Natural killer cell treated with Interleukin-12 subunit alpha and Interleukin-12 subunit beta and Interleukin-15 and Interleukin-18, amount 100 ng/mL, for 72 hours (primary cell): ENCODE measurements around the gene NTF3. TPM values are rescaled to one million over a fixed set of nuclear protein-coding genes. Genes with fewer than 3 reads are reported as not detected.

Source experiments
- ATAC-seq, 2 donors: fragments of 150-1000 bp; cut with Tn5 transposase in 1 of 2; sonication (Bioruptor Pico), chemical (Tn5 transposase) in 1 of 2; 2 replicates each; pipeline ENCODE4 v1.10.0; 2021
- DNase-seq: peaks from one replicate; pipeline ENCODE4 v3.0.0; 2022; ENCODE audit warnings: low spot score
- H3K27ac Mint-ChIP-seq, 2 donors: 1 replicate in 1 of 2; 2 replicates in 1 of 2; pipeline ENCODE4 v1.8.0; 2022; ENCODE audit warnings: mixed read lengths in 2 of 2, mild to moderate bottlenecking in 1 of 2, moderate library complexity in 1 of 2
- H3K27me3 Mint-ChIP-seq, 2 donors: 1 replicate in 1 of 2; 2 replicates in 1 of 2; pipeline ENCODE4 v1.8.0; 2022; ENCODE audit warnings: mixed read lengths in 2 of 2
- H3K36me3 Mint-ChIP-seq: one replicate; pipeline ENCODE4 v1.8.0; 2022; ENCODE audit warnings: mixed read lengths
- H3K4me1 Mint-ChIP-seq, 2 donors: 1 replicate in 1 of 2; 2 replicates in 1 of 2; pipeline ENCODE4 v1.8.0; 2022; ENCODE audit warnings: low read depth in 2 of 2, mixed read lengths in 2 of 2, mild to moderate bottlenecking in 1 of 2
- H3K4me3 Mint-ChIP-seq: one replicate; pipeline ENCODE4 v1.8.0; 2022; ENCODE audit warnings: mixed read lengths
- H3K9me3 Mint-ChIP-seq: 2 replicates; pipeline ENCODE4 v1.8.0; 2022; ENCODE audit warnings: mixed read lengths
- total RNA-seq, 2 donors: library from RNA; stranded (reverse); gene quantifications; one replicate each; pipeline ENCODE4 v1.2.3, GENCODE V29; 2022

Gene NTF3
- total RNA-seq, 2 donors from 2014 or later: not detected

GRCh38 chr12:5409619-5410018 lies 22.3 kb upstream of the NTF3 start:
- no peak for ATAC-seq
- no peak for DNase-seq
- Mint-ChIP-seq H3K27ac (no peak overlapping the region), H3K4me3 (no peak overlapping the region), H3K36me3 (peaks cover 2% of the 10 kb centered on the region), H3K4me1 (no peaks in the 10 kb centered on the region), H3K9me3 (peaks cover under 1% of the 10 kb centered on the region), H3K27me3 (peaks cover 6 to 56% of the 10 kb centered on the region in 2 donors)

GRCh38 chr12:5416571-5416970 lies 15.3 kb upstream of the NTF3 start:
- H3K9me3 Mint-ChIP-seq: peaks cover 2% of the 10 kb centered on the region
- peaks cover 17 to 49% of the 10 kb centered on the region in 2 donors for H3K27me3 Mint-ChIP-seq
- ATAC-seq (no peak), DNase-seq (no peak)
- H3K36me3 Mint-ChIP-seq: peaks cover 5% of the 10 kb centered on the region
- H3K4me3 Mint-ChIP-seq: no peak overlapping the region
- H3K27ac Mint-ChIP-seq: no peak overlapping the region
- no peaks in the 10 kb centered on the region for H3K4me1 Mint-ChIP-seq

DNA sequence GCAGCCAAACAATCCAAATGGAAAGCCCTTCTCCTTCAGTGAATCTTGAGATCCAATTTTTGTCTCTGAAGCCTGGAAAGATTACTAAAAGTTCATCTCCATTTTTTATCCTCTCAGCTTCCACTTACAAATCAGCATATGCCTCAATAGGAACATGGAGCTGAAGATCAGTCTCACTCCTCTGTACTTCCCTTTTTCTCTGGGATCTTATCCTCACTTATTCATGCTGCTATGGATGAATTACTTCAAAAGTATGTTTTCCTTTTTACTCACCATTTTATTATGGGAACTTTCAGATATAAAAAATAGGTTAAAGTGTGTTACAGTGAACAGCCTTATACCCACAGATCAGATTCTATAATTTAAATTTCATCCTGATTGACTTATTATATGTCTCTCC lies 14.4 kb upstream of the NTF3 start:
- Mint-ChIP-seq H3K9me3 (peaks cover 2% of the 10 kb centered on the region), H3K4me1 (no peaks in the 10 kb centered on the region), H3K4me3 (no peak overlapping the region), H3K36me3 (peaks cover 5% of the 10 kb centered on the region), H3K27me3 (peaks cover 18 to 49% of the 10 kb centered on the region in 2 donors), H3K27ac (no peak overlapping the region)
- ATAC-seq (no peak), DNase-seq (no peak)

- ATAC-seq (no peak), DNase-seq (no peak)
- Mint-ChIP-seq H3K4me1 (peaks cover 0 to 3% of the 10 kb centered on the region in 2 donors), H3K9me3 (no peaks in the 10 kb centered on the region), H3K4me3 (no peak overlapping the region), H3K27me3 (peaks cover 35 to 36% of the 10 kb centered on the region in 2 donors), H3K27ac (no peak overlapping the region), H3K36me3 (no peaks in the 10 kb centered on the region)
Measured at GRCh38 chr12:5428332-5429221, 3.3 kb upstream of the NTF3 start.

DNA sequence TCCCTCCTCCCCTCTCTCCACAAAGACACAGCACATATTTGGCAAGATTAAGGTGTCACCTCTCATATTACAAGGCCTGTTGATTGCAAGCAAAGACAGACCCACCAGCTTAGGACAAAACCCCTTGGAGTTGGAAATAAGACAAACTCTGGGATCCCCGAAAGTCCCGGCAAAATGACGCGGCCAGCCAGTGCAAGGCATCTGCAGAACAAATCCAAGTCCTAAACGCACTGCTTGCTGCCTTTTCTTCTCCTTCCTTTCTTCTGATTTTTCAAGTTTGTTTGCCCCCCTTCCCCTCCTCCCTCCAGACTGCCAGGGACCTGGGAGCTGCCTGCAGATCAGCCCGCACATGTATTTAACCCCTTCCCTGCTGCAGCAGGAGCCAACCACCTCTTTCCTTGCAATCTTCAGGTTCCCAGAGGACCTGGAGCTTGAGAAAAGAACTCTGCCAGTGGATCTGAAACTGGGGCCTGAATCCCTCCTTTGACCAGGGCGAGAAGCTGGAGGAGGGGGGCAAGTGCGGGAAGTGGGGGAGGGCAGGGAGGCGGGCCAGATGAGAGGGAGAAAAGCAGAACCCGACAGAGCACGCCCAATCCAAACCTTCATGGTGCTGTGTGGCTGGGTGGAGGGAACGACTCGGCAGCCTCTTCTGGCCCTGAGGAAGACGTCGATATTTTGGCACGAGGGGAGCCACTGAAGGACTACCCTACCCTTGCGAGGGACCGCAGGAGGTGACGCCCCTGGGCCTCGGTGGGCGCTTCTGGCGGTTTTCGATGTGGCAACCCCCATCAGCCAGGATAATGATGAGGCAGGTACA lies 2.0 kb upstream of the NTF3 start:
- ATAC-seq: no peak
- no peak overlapping the region for H3K4me3 Mint-ChIP-seq
- no peaks in the 10 kb centered on the region for H3K9me3 Mint-ChIP-seq
- H3K4me1 Mint-ChIP-seq: peaks cover 0 to 3% of the 10 kb centered on the region in 2 donors
- H3K27me3 Mint-ChIP-seq: peaks cover 35 to 37% of the 10 kb centered on the region in 2 donors
- no peak for DNase-seq
- no peak overlapping the region for H3K27ac Mint-ChIP-seq
- H3K36me3 Mint-ChIP-seq: no peaks in the 10 kb centered on the region

DNA sequence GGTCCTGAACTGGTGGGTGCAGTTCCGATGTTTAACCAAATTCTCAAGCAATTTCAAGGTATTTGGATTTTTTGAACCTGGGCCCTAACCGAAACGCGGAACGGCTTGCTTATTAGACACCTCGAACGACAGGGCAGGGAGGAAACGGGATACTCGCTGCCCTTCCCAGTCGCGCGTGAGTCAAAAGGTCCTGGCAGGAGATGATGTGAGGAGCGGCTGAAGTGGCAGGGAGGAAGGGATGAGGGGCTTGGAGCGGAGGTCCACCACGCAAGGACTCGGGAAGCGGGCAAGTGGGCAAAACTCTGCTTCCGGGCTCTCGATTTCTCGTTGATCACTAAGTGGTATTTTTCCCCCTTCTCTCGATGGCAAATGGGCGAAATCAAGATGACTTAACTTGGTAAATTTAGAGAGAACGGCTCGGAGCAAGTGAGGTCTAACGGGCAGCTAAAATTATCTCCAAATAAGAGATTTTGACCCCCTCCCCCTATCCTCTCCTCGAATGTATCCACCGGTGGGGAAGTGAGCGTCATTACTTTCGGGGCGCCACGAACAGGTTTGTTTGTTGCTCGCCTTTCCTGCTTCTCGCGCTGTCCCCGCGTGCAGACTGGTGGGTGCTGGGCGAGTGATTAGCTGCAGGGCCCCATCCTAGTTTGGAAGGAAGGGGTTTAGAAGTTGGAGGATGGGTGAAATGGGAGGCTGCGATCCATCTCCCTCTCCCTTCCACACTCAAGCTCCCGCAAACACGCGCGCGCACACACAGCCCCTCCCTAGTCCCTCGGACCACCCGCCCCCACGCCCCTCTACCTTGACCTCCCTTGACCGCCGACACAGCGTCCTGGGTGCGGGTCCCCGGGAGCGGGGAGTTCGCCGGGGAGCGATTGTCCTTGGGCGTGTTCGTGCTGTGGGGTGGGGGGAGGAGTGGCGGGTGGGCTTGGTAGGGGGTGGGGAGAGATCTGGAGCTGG lies 986 bp upstream of the NTF3 start:
- no peaks in the 10 kb centered on the region for H3K9me3 Mint-ChIP-seq
- H3K27ac Mint-ChIP-seq: no peak overlapping the region
- H3K4me3 Mint-ChIP-seq: no peak overlapping the region
- no peak for DNase-seq
- H3K4me1 Mint-ChIP-seq: peaks cover 0 to 3% of the 10 kb centered on the region in 2 donors
- no peak for ATAC-seq
- H3K27me3 Mint-ChIP-seq: peaks cover 35 to 37% of the 10 kb centered on the region in 2 donors
- H3K36me3 Mint-ChIP-seq: no peaks in the 10 kb centered on the region

GRCh38 chr12:5433081-5433844 lies 1.4 kb downstream of the NTF3 start:
- H3K4me3 Mint-ChIP-seq: no peak overlapping the region
- peaks cover 40 to 47% of the 10 kb centered on the region in 2 donors for H3K27me3 Mint-ChIP-seq
- H3K9me3 Mint-ChIP-seq: no peaks in the 10 kb centered on the region
- DNase-seq (no peak), ATAC-seq (no peak)
- H3K36me3 Mint-ChIP-seq: no peaks in the 10 kb centered on the region
- no peak overlapping the region for H3K27ac Mint-ChIP-seq
- H3K4me1 Mint-ChIP-seq: peaks cover 0 to 3% of the 10 kb centered on the region in 2 donors

DNA sequence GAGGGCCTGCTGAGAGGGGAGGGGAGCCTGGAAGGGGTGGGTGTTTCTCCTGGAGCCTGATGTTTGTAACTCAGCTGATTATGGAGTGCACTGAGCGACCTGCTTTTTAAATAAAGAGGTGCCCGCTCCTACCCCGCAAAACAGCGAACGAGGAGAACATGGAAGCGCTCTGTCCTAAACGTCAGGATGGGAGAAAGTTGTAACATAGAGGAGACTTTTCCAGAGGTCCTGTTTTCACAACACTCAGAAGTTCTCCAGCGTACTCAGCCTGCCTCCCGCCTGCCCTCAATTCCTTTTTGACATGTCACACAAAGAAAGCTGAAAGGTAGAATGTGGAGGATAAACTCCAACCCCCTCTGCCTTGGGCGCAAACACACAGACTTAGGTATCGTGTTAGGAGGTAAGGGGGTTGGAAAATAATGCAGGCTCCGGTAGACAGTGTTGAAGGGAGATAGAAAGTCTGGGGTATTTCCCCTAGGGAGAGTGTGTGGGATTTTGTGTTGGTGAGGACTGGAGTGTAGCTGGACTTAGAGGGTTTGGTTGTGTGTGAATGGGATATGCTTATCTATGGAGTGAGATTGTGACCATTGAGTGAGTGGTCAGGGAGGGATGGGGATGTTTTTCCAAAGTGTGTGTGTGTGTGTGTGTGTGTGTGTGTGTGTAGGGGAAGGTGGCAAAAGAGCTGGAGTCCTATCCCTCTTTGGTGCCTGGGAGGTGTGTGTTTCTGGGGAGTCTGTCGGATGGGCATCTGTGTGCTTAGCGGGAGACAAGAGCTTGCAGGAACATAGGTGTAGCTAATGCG lies 2.1 kb downstream of the NTF3 start:
- Mint-ChIP-seq H3K27ac (no peak overlapping the region), H3K9me3 (no peaks in the 10 kb centered on the region), H3K36me3 (no peaks in the 10 kb centered on the region), H3K4me3 (no peak overlapping the region), H3K4me1 (peaks cover 0 to 3% of the 10 kb centered on the region in 2 donors), H3K27me3 (peaks cover 32 to 43% of the 10 kb centered on the region in 2 donors)
- ATAC-seq: peak in 1 of 2 donors; percentile 13
- no peak for DNase-seq

DNA sequence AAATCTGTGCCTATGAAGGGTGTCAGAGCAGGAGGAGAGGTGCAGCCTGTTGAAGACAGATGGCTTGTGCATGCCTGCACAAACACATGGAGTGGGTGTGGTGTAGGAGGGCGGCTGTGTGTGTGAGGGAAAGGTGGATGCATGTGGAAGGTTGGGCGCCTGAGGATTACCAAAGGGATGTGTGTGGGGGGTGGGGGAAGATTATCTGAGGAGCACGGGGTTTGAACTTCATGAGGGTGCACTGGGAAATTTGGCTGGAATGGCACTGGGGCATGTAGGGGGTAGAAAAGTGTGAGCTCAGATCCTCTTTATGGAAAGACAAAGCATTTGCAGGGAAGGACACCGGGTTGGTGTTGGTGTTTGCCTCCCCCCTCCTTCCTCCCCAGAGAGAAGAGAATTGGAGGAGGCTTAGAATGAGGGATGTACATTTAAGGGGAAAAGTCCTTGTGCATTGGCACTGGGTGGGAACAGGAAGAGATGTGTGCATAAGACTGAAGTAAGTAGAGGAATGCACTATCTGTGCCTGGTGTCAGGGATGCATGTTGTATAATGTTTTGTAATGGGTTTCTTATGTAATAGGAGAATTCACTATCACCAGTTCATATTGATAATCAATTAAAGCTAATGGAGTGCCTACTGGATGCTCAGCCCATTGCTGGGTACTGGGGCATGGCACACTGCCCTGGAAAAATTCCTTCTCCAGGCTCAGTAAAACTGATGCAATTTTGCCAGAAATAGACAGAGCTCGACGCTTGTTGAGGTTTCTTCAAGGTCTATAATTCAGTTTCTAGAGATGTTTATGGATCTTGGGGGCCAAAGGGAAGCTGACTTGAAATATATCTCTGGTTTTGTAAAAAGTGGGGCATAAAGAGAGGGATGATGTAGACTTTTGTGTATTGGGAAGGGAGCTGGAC lies 3.0 kb downstream of the NTF3 start:
- H3K27ac Mint-ChIP-seq: no peak overlapping the region
- peaks cover 24 to 37% of the 10 kb centered on the region in 2 donors for H3K27me3 Mint-ChIP-seq
- peaks cover 0 to 3% of the 10 kb centered on the region in 2 donors for H3K4me1 Mint-ChIP-seq
- no peaks in the 10 kb centered on the region for H3K9me3 Mint-ChIP-seq
- DNase-seq: no peak
- H3K4me3 Mint-ChIP-seq: no peak overlapping the region
- ATAC-seq: no peak
- H3K36me3 Mint-ChIP-seq: no peaks in the 10 kb centered on the region

GRCh38 chr12:5437182-5437583 lies 5.3 kb downstream of the NTF3 start:
- Mint-ChIP-seq H3K4me1 (peaks cover 0 to 3% of the 10 kb centered on the region in 2 donors), H3K4me3 (no peak overlapping the region), H3K9me3 (no peaks in the 10 kb centered on the region), H3K36me3 (no peaks in the 10 kb centered on the region), H3K27ac (no peak overlapping the region), H3K27me3 (peaks cover 13 to 34% of the 10 kb centered on the region in 2 donors)
- DNase-seq (no peak), ATAC-seq (no peak)

DNA sequence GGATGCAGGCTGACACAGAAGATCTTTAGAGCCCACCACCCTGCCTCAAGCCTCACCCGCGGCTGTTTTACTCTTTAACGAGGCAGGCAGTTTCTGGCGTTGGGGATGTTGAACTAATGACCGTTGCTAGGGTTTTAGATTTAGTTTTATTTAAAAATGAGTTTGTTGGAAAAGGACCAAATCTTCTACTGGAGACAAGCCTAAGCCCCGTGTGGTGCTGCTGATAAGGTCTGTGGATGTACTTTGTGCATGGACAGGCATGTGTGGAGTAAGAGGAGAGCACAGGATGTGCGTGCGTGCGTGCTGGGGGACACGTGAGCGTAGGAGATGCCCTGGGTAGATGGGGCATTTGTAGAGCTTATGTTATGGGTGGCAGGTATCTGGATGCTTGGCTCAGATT lies 5.7 kb downstream of the NTF3 start:
- Mint-ChIP-seq H3K4me3 (no peak overlapping the region), H3K36me3 (no peaks in the 10 kb centered on the region), H3K4me1 (no peaks in the 10 kb centered on the region), H3K9me3 (no peaks in the 10 kb centered on the region), H3K27ac (no peak overlapping the region), H3K27me3 (peaks cover 9 to 32% of the 10 kb centered on the region in 2 donors)
- DNase-seq (no peak), ATAC-seq (no peak)
